SIG-M5 treated with dmso at 0.1 percent for 504 hours (cell line): ENCODE data around the gene MUTYH.
"Not testable (repeated sequence)": the region's sequence is repeated elsewhere in the genome, so short reads cannot be mapped to it uniquely, and the experiment has no call there.

Experiments
- DNase-seq: peaks from one replicate; lab custom pipeline; 2025; ENCODE audit not compliant: unreplicated experiment; lab: John Stamatoyannopoulos, UW

Gene MUTYH

DNA sequence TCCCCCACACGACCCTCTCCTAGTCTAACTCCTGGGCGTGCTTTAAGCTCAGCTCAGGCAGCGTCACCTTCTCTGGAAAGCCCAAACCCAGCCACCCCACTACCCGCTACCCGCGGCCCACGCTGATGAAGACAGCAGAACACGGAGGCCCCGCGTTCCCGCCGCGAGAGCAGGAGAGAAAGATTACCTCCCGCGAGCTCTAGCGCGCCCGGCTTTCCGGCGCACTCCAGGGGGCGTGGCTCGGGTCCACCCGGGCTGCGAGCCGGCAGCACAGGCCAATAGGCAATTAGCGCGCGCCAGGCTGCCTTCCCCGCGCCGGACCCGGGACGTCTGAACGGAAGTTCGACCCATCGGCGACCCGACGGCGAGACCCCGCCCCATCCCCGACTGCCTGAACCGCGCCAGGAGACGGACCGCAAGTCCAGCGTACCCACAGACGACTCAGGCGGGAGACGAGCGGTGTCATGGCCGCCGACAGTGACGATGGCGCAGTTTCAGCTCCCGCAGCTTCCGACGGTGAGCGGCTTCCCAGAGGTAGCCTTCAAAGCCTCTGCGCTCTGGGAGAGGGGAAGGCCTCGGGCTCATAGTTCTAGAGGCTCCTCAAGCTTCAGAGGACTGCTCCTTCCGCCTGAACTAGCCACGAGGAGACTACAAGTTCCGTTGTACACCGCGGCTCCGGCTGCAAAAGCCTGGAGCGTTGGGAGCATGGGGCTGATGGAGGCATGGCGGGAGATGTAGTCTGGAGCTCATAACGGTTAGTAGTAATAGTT lies at the start of gene MUTYH, which contains the start of gene TOE1:
Gene MUTYH (minus strand): TSS at position 652 of the 770 bp plus-strand sequence. CDS start 5,935 bp downstream, outside the sequence.
Gene TOE1 (plus strand): TSS at position 382 of the 770 bp plus-strand sequence. CDS start 83 bp downstream, at position 465.
- DNase-seq, result peak; percentile 89

GRCh38 chr1:45386219-45386618 lies 46.0 kb upstream of the MUTYH start:
- DNase-seq, result no peak

- no peak for DNase-seq
These were observed 45.1 kb upstream of the MUTYH start for GRCh38 chr1:45385302-45385701.

DNA sequence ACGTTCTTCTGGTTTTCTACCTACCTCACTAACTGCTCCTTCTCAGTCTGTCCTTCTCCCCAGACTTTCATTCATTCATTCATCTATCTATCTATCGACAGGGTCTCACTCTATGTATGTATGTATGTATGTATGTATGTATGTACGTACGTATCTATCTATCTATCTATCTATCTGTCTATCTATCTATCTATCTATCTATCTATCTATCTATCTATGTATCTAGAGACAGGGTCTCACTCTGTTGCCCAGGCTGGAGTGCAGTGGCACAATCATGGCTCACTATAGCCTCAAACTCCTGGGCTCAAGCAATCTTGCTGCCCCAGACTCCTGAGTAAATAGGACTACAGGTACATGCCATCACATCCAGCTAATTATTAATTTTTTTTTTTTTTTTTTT lies 44.0 kb upstream of the MUTYH start:
- not testable (repeated sequence) for DNase-seq

GRCh38 chr1:45383191-45383590 lies 43.0 kb upstream of the MUTYH start:
- no peak for DNase-seq

DNA sequence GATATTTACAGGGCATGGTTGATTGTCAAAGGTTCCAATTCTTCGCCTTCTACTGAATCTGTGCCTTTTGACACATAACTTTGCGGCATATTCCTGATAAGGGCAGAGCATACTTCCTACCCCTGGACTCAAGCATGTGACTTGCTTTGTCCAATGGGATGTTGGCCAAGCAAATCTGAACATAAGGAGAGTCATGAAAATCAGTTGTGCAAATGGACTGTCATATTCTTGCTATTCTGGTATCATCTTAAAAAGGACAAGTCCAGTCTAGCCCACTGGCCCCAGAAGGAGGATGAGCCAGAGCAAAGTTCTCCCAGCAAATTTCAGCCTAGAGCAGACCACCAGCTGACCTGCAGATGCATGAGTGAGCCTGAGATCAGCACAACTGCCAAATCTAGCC lies 41.0 kb upstream of the MUTYH start:
- DNase-seq, result no peak

DNA sequence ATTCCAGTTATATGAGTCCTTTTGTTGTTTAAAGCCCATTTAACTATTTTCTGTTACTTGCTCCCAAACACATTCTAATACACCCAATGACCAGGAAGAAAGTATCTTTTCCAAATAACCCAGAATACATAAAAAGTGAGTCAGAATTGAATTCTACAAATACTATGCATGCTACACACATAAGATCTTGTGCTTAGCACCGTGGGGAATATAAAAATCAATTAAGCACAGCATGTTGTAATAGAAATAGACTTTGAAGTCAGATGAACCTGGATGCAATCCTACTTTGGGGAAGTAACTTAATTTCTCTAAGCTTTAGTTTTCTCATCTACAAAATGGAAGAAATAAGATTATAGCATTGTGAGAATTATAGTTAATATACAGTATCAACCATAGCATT lies 40.5 kb upstream of the MUTYH start:
- no peak for DNase-seq

- no peak for DNase-seq
These were observed 39.9 kb upstream of the MUTYH start for GRCh38 chr1:45380125-45380524.

GRCh38 chr1:45379524-45379923 lies 39.3 kb upstream of the MUTYH start:
- no peak for DNase-seq

- DNase-seq, result no peak
These were observed 37.9 kb upstream of the MUTYH start for GRCh38 chr1:45378184-45378583.

DNA sequence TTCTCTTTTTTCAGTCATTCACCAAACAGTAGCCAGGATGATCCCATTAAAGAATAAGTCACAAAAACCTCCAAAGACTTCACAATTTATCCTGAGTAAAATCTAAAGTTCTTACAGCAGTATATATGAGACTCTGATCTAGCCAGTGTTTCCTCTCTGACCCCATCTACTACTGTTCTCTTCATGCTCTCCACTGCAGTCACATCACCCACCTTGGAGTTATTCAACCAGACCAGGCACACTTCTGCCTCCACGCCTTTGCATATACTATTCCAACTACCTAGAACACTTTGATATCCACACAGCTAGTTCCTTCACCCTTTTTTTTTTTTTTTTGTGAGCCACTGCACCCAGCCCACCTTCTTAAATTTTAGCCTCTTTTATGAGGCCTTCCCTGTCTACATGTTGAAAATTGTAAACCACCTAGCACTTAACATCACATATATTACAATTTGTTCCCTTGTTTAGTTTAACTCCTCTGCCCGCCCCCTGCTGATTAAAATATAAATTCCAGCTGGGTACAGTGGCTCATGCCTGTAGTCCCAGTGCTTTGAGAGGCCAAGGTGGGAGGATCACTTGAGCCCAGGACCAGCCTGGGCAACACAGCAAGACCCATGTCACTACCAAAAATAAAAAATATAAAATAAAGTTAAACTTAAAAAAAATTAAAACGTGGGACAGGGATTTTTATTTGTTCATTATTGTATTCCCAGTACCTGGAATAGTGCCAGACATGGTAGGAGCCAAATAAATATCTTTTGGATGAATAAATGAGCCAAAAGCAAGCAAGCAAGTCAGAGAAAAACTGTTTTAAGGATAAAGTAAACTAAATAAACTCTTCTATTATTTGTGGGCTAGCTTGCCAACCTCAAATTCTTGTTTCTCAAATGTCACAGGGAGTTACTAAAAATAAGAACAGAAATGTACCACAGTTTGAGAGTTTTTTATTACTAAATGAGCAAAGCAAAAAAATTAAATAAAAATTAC lies 35.2 kb upstream of the MUTYH start:
- DNase-seq, result no peak

- no peak for DNase-seq
These were observed 33.3 kb upstream of the MUTYH start for GRCh38 chr1:45373573-45373972.

- DNase-seq, result no peak
These were observed 30.3 kb upstream of the MUTYH start for GRCh38 chr1:45370575-45370974.

DNA sequence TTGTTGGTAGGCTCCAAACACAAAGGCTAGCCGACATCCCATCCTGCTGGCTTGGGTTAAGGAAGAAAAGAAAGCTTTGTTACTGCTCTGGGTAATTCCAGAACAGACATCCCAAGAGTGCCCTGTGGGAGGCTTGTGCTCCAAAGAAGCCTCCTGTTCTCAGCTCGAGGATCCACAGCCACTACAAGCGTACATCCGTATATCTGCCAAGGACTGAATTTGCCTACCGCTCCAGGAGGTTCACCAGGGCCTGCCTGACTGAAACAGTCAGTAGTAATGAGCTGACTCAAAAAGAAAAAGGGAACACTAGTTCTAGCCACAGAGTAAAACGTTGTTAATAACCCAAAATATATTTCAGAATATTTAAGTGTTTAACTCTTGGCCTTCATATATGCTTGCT lies 24.8 kb upstream of the MUTYH start:
- no peak for DNase-seq

DNA sequence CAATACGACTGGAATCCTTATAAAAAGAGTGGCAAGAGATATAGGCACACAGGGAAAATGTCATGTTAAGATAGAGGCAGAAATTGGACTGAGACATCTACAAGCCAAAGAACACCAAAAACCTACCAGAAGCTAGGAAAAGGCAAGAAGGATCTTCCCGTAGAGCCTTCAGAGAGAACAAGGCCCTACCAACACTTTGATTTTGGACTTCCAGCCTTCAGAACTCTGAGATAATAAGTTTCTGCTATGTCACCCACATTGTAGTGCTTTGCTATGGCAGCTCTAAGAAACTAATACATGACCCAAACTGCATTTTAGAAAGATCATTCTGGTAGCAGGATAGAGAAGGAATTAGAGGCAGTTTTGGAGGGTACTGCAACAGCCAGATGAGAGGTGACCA lies 24.1 kb upstream of the MUTYH start:
- DNase-seq, result no peak

- not testable (repeated sequence) for DNase-seq
These were observed 20.7 kb upstream of the MUTYH start for GRCh38 chr1:45360981-45361380.

- peak; percentile 65 for DNase-seq
These were observed 19.8 kb upstream of the MUTYH start for GRCh38 chr1:45359882-45360513.

DNA sequence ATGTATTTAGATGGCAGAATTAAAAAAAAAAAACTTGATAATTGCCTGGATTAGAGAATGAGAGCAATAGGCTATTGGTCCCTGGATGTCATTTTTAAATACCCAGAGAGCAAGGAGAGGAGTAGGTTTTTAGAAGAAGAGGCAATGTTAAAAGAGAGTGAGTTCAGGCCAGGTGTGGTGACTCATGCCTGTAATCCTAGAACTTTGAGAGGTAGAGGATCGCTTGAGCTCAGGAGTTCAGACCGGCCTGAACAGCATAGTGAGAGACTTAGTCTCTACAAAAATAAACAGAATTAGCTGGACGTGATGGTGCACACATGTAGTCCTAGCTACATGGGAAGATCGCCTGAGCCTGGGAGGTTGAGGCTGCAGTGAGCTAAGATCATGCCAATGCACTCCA lies 15.9 kb upstream of the MUTYH start:
- DNase-seq, result no peak

DNA sequence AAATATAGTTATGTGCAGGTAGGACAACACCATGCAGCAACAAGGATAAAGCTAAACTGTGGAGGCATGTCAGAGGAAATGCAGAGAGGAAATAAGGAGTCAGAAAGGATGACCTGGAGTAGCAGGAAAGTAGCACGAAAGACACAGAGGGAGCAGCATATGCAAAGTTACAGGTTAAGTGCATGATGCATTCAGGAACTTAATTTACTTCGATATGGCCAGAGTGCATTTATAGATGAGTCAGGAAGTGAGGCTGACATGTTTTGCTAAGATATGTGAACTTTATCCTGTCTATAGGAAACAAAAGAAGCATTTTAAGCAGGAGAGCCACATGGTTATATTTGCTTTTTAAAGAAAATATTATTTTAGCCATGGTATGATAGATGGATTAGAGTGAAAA lies 15.4 kb upstream of the MUTYH start:
- DNase-seq, result no peak

- DNase-seq, result no peak
These were observed 14.6 kb upstream of the MUTYH start for GRCh38 chr1:45354838-45355237.

GRCh38 chr1:45353685-45354084 lies 13.4 kb upstream of the MUTYH start:
- no peak for DNase-seq
